Ovary (tissue), 9 donors: ENCODE measurements around the gene SYNJ1. TPM values are rescaled to one million over a fixed set of nuclear protein-coding genes. Genes with fewer than 3 reads are reported as not detected.
A peak's percentile ranks its signal among the peaks of the same experiment; 100 is the strongest.

Experiments
- DNase-seq, 5 donors: peaks; one replicate each; pipeline ENCODE4 v3.0.0-alpha.2; 2019 to 2020
- H3K27ac ChIP-seq, 2 donors: fragments of 200-600 bp; one replicate each; pipeline versions ENCODE4 v1.5.1 to v1.8.0; 2019 to 2022
- H3K27me3 ChIP-seq: fragments of 200-600 bp; one replicate; pipeline ENCODE4 v1.8.0; 2022
- H3K36me3 ChIP-seq: fragments of 200-600 bp; sonication (generic); one replicate; pipeline ENCODE4 v1.5.1; 2019
- H3K4me1 ChIP-seq: one replicate; pipeline ENCODE4 v1.8.1; 2013; ENCODE audit warnings: mild to moderate bottlenecking, moderate library complexity; ENCODE audit not compliant: insufficient read depth
- H3K4me3 ChIP-seq: fragments of 200-600 bp; sonication (generic); one replicate; pipeline ENCODE4 v1.5.1; 2017
- H3K9me3 ChIP-seq, 2 donors: fragments of 200-600 bp in 1 of 2; sonication (generic) in 1 of 2; one replicate each; pipeline versions ENCODE4 v1.5.1 to v1.8.1; 2013 to 2019; ENCODE audit warnings: mild to moderate bottlenecking in 1 of 2, moderate library complexity in 1 of 2
- EP300 ChIP-seq: sonication (generic); formaldehyde crosslinking; IDR thresholded peaks from one replicate; pipeline ENCODE4 v1.6.1; 2017; ENCODE audit warnings: antibody characterized with exemption
- POLR2A ChIP-seq: fragments of 450-650 bp; IDR thresholded peaks from one replicate; pipeline ENCODE4 v1.6.1; 2017; ENCODE audit warnings: antibody characterized with exemption, mild to moderate bottlenecking, moderate library complexity
- WGBS, 3 donors: extraction: QIAGEN DNeasy Blood & Tissue Kit in 1 of 3; methylation state at CpG; one replicate each; pipeline versions ENCODE4 v1.1.5 to v1.1.7; 2013 to 2017; 5-methylcytosine and 5-hydroxymethylcytosine counted together
- intact Hi-C, 4 donors: fragments of 100-400 bp; cut with DNase I; formaldehyde crosslinking; loops; one replicate each; pipeline versions ENCODE4 v1.11.0 to v1.15.1; 2022 to 2023
- polyA plus RNA-seq, 2 donors: library from polyadenylated mRNA; stranded (reverse); fragments of 200-250 nt in 1 of 2; fragments of 350-450 nt in 1 of 2; fragmentation: Illumina TruSeq in 1 of 2; extraction: RNeasy Lipid Tissue Mini Kit (QIAGEN cat#74804) in 1 of 2; gene quantifications; one replicate each; pipeline ENCODE4 v1.2.3, GENCODE V29; 2013 to 2014
- total RNA-seq, 7 donors: library from RNA; depleted of rRNA in 2 of 7; stranded (reverse); fragments of >200 nt in 2 of 7; fragmentation: NEBNext Ultra II Directional in 3 of 7; extraction: Animal tissue kit (Norgen Biotek cat#: 25700) in 3 of 7; gene quantifications; one replicate each; pipeline versions ENCODE4 v1.1.0 to v1.2.4, GENCODE V29; 2016 to 2023
- TF ChIP-seq, protein P1 (sequence below), 3 donors: fragments of 450-650 bp in 2 of 3; fragments of 200-600 bp in 1 of 3; IDR thresholded peaks; one replicate each; pipeline versions ENCODE4 v1.5.1 to v1.8.0; 2016 to 2022; ENCODE audit warnings: antibody characterized with exemption in 3 of 3, mild to moderate bottlenecking in 1 of 3
- donor health status: DM: no; HTN: no; CAD: no; lungs with moderate emphysema.
- donor health status: DM: no; HTN: no; CAD: no.
- donor health status: Bipolar disorder and iron deficiency.
- donor health status: DM: yes; HTN: yes; CAD: no.
- donor health status: DM: no; HTN: no; CAD: no.
- donor health status: DM: yes; HTN: yes; CAD: no.

SYNJ1 gene
- total and polyA plus RNA-seq, 9 donors = 4.8 to 15.6 (median 9.9) TPM

DNA sequence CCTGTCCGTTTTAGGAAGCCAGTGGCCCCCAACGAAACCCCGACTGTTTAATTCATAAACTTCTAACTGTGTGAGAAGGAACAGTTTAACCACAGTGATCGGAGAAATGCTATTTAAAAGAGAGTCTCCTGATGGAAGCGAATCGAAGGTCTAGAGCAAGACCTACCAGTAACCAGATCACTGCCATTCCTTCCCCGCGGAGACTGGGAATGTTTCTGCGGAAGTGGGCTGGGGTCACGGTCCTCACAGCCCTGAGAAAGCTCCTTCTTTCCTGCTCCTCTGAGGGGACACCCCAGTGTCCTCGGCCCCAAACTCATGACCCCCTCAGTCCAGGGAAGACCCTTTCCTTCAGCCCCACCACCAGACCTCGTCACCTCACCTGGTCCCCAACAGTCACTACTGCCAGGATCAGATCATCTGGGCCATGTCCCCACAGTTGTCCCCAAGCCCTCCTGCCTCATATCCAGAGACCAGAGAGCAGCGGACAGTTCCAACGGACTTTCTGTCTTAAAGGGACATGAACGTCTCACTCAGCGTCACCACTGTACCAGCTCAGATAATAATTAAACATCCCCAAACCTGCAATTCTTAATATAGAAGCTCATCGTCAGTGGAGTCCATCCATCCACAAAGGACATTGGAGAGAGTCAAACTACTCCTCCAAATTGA, 142.6 kb downstream of the SYNJ1 start, which contains the start of gene TCP10L:
Gene TCP10L, minus strand, starts transcription at position 482 of the 669 bp plus-strand sequence. CDS start 1,219 bp downstream, outside the sequence.
- no peaks in the 10 kb centered on the region for H3K4me1 ChIP-seq
- H3K27ac ChIP-seq = no peak within 1 kb of the TSS
- WGBS, 3 donors = 84 to 86% (median 85%) methylated on average over 17 of the region's 17 CpGs
- intact Hi-C loops = no loop called here
- no peaks in the 10 kb centered on the region for H3K27me3 ChIP-seq
- no peaks in the 10 kb centered on the region for H3K9me3 ChIP-seq
- no peak within 1 kb of the TSS for H3K4me3 ChIP-seq
- peak in 1 of 5 donors; percentile 7 for DNase-seq
- TF ChIP-seq EP300 (no peak), POLR2A (no peak)
- TF ChIP-seq, protein P1, sequence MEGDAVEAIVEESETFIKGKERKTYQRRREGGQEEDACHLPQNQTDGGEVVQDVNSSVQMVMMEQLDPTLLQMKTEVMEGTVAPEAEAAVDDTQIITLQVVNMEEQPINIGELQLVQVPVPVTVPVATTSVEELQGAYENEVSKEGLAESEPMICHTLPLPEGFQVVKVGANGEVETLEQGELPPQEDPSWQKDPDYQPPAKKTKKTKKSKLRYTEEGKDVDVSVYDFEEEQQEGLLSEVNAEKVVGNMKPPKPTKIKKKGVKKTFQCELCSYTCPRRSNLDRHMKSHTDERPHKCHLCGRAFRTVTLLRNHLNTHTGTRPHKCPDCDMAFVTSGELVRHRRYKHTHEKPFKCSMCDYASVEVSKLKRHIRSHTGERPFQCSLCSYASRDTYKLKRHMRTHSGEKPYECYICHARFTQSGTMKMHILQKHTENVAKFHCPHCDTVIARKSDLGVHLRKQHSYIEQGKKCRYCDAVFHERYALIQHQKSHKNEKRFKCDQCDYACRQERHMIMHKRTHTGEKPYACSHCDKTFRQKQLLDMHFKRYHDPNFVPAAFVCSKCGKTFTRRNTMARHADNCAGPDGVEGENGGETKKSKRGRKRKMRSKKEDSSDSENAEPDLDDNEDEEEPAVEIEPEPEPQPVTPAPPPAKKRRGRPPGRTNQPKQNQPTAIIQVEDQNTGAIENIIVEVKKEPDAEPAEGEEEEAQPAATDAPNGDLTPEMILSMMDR (IDR thresholded peaks at IDR 0.05) = no peak
- no peaks in the 10 kb centered on the region for H3K36me3 ChIP-seq

DNA sequence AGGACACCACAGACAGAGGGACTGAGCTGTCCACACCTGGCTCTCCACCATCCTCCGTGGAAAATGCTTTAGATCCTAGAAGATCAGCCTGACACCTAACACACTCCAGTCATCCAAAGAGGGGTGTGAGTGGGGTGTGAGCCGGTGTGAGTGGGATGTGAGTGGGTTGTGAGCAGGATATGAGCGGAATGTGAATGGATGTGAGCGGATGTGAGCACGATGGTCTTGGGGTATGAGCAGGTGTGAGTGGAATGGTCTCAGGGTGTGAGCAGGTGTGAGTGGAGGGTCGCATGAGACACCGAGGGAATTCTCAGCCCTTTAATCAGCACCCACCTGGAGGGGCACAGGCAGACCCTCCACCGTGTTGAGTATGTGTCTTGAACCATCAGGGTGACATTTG, 143.3 kb downstream of the SYNJ1 start:
- H3K27me3 ChIP-seq = no peaks in the 10 kb centered on the region
- H3K27ac ChIP-seq = no peak overlapping the region
- H3K36me3 ChIP-seq = no peaks in the 10 kb centered on the region
- intact Hi-C loops = no loop called here
- no peaks in the 10 kb centered on the region for H3K9me3 ChIP-seq
- H3K4me1 ChIP-seq = no peaks in the 10 kb centered on the region
- no peak for TF ChIP-seq EP300
- TF ChIP-seq, protein P1 (IDR thresholded peaks at IDR 0.05) = no peak
- no peak for TF ChIP-seq POLR2A
- H3K4me3 ChIP-seq = no peak overlapping the region
- no peak for DNase-seq
- WGBS, 3 donors = 83 to 91% (median 85%) methylated on average over 8 of the region's 8 CpGs

DNA sequence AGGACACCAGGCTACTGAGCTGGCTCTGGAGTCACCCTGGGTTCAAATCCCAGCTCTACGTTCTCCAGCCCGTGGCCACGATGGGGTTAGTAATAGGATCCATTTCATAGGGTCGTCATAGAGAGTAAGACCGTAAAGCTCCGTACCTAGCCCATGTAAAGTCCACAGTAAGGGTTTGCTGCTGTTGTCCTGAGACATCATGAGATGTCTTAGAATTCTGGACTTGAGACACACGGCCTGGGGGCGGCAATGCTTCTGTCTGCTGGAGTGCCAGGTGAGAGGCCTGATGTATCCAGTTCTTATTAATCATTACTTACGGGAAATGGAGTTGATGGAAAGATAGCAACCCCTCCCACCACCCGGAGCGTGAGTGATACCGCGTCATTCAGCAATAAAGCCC, 146.1 kb downstream of the SYNJ1 start:
- peak in 1 of 5 donors; percentile 1 for DNase-seq
- no peaks in the 10 kb centered on the region for H3K36me3 ChIP-seq
- no peaks in the 10 kb centered on the region for H3K4me1 ChIP-seq
- intact Hi-C loops = no loop called here
- H3K27ac ChIP-seq = no peak overlapping the region
- H3K4me3 ChIP-seq = no peak overlapping the region
- no peaks in the 10 kb centered on the region for H3K27me3 ChIP-seq
- H3K9me3 ChIP-seq = no peaks in the 10 kb centered on the region
- 91 to 93% (median 92%) methylated on average over 13 of the region's 13 CpGs for WGBS, 3 donors
- TF ChIP-seq, protein P1 (IDR thresholded peaks at IDR 0.05) = no peak
- TF ChIP-seq EP300 (no peak), POLR2A (no peak)

DNA sequence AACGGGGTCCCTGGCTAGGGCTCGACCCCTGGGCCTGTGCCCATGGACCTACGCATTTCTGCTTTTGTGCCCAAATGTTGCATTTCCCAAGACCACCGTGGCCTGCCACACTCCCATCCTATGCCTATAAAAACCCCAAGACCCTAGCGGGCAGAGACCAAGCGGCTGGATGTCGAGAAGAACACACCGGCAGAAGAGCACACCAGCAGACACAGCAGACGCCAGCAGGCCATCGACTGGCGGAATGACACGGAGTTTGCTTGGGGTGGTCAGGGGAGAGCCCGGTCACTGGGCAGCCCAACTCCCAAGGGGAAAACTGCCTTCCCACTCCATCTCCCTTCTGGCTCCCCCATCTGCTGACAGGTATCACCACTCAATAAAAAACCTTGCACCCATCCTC, 146.9 kb downstream of the SYNJ1 start:
- intact Hi-C loops = no loop called here
- TF ChIP-seq EP300 (no peak), POLR2A (no peak)
- TF ChIP-seq, protein P1 (IDR thresholded peaks at IDR 0.05) = no peak
- Histone ChIP-seq H3K9me3 (no peaks in the 10 kb centered on the region), H3K27ac (no peak overlapping the region), H3K36me3 (no peaks in the 10 kb centered on the region), H3K4me1 (no peaks in the 10 kb centered on the region), H3K27me3 (no peaks in the 10 kb centered on the region), H3K4me3 (no peak overlapping the region)
- WGBS, 3 donors = 90 to 93% (median 92%) methylated on average over 13 of the region's 13 CpGs
- DNase-seq = no peak

Other genes with a start within 250 kb of the SYNJ1 start
- 1 to 10 TPM in 6 of 7 donors, under 1 TPM in 1; 0.48 to 5.2 (median 1.7) TPM for gene TCP10L, start 142.5 kb downstream of the SYNJ1 start, total RNA-seq
- gene TCP10L, start 142.5 kb downstream of the SYNJ1 start, polyA plus RNA-seq = 1 to 10 TPM in 1 of 2 donors, under 1 TPM in 1; 0.59 to 2.9 TPM
- 10 to 100 TPM; 18.6 to 39.5 (median 27.3) TPM for gene CFAP298, start 115.6 kb downstream of the SYNJ1 start, total RNA-seq
- 10 to 100 TPM; 28.0 to 29.6 TPM for gene CFAP298, start 115.6 kb downstream of the SYNJ1 start, polyA plus RNA-seq
- gene PAXBP1, start 43.7 kb upstream of the SYNJ1 start, total RNA-seq = 10 to 100 TPM; 32.9 to 70.5 (median 46.3) TPM
- 10 to 100 TPM; 22.6 to 26.9 TPM for gene PAXBP1, start 43.7 kb upstream of the SYNJ1 start, polyA plus RNA-seq